K562 (cell line): Measurements from ENCODE around the gene SUMF1. TPM values are rescaled to one million over a fixed set of nuclear protein-coding genes. Genes with fewer than 3 reads are reported as not detected.
A peak's percentile ranks its signal among the peaks of the same experiment; 100 is the strongest.

Experiments
- ATAC-seq: fragments of 200-7000 bp; cut with Tn5 transposase; 3 replicates; pipeline ENCODE4 v1.9.1; 2020; ENCODE audit warnings: moderate library complexity
- BruUV-seq: library from RNA; stranded (reverse); fragments of 400-500 nt; replicated peaks from 2 replicates; lab custom pipeline; 2021; lab: Mats Ljungman, UMichigan
- CTCF ChIA-PET: fragments of 300-600 bp; formaldehyde crosslinking; extraction: SDS; loops from one replicate; lab custom pipeline; 2021; ENCODE audit warnings: low intra/inter-chr PET ratio; lab: Yijun Ruan, JAX
- POLR2A ChIA-PET: fragments of 300-600, 350-650 bp; sonication (Branson Sonifier 250); formaldehyde crosslinking; extraction: SDS; loops from one replicate; lab custom pipeline; 2021; ENCODE audit warnings: antibody characterized with exemption, inconsistent platforms; lab: Yijun Ruan, JAX
- DNase-seq, 4 experiments: peaks; one replicate each; pipeline versions ENCODE4 v3.0.0 to v3.0.0-alpha.2; 2011 to 2018; ENCODE audit warnings: low spot score in 3 of 4, mixed read lengths in 3 of 4; ENCODE audit errors: extremely low read depth in 1 of 4
- FAIRE-seq: peaks from 2 replicates; lab custom pipeline; 2011; peaks lifted over from hg19 to GRCh38; lab: Jason Lieb, UNC
- H2AFZ ChIP-seq: 2 replicates; pipeline ENCODE4 v1.6.0; 2011; ENCODE audit warnings: low read depth, low read length, control low read depth, inconsistent platforms
- H3K27ac ChIP-seq: fragments of 200-600 bp; 3 replicates; pipeline ENCODE4 v1.8.0; 2011; ENCODE audit warnings: low read depth, mild to moderate bottlenecking, control low read depth, inconsistent platforms, low read length, moderate library complexity, mixed read lengths; ENCODE audit errors: extremely low read depth
- H3K27me3 ChIP-seq, 2 experiments: fragments of 300-600 bp in 1 of 2; 2 replicates in 1 of 2; 3 replicates in 1 of 2; pipeline versions ENCODE4 v1.6.0 to v1.8.0; 2011; ENCODE audit warnings: inconsistent platforms in 2 of 2, low read length in 2 of 2, mild to moderate bottlenecking in 1 of 2, mixed read lengths in 1 of 2, moderate library complexity in 1 of 2; ENCODE audit not compliant: control insufficient read depth in 2 of 2, insufficient read depth in 2 of 2
- H3K36me3 ChIP-seq: fragments of 300-600 bp; 3 replicates; pipeline ENCODE4 v1.8.0; 2011; ENCODE audit warnings: mild to moderate bottlenecking, low read length, inconsistent platforms; ENCODE audit not compliant: control insufficient read depth, insufficient read depth
- H3K4me1 ChIP-seq, 2 experiments: fragments of 200-600 bp in 1 of 2; replicated peaks in 1 of 2; 2 replicates in 1 of 2; 3 replicates in 1 of 2; pipeline versions ENCODE4 v1.5.1 to v1.8.0; 2011; ENCODE audit warnings: inconsistent platforms in 2 of 2, low read length in 2 of 2, mild to moderate bottlenecking in 1 of 2, mixed read lengths in 1 of 2, moderate library complexity in 1 of 2; ENCODE audit not compliant: control insufficient read depth in 2 of 2, insufficient read depth in 2 of 2
- H3K4me2 ChIP-seq: 2 replicates; pipeline ENCODE4 v1.6.1; 2011; ENCODE audit warnings: low read length, control low read depth, inconsistent platforms, mixed read lengths; ENCODE audit not compliant: insufficient read depth
- H3K4me3 ChIP-seq: fragments of 200-600 bp; sonication (generic), shearing (Covaris generic); 2 replicates; pipeline ENCODE4 v1.5.1; 2016; ENCODE audit warnings: control low read depth, inconsistent platforms
- H3K79me2 ChIP-seq: fragments of 200-600 bp; 3 replicates; pipeline ENCODE4 v1.8.0; 2011; ENCODE audit warnings: low read length, inconsistent platforms; ENCODE audit not compliant: control insufficient read depth, insufficient read depth
- H3K9ac ChIP-seq, 2 experiments: 2 replicates each; pipeline versions ENCODE4 v1.6.0 to v1.6.1; 2011; ENCODE audit warnings: low read depth in 2 of 2, low read length in 2 of 2, control low read depth in 1 of 2, inconsistent platforms in 1 of 2, mild to moderate bottlenecking in 1 of 2, mixed read lengths in 1 of 2; ENCODE audit not compliant: insufficient read depth in 1 of 2
- H3K9me1 ChIP-seq: one replicate; pipeline ENCODE4 v1.6.0; 2011; ENCODE audit warnings: inconsistent platforms, mild to moderate bottlenecking, low read length, moderate library complexity; ENCODE audit not compliant: control insufficient read depth, insufficient read depth
- H3K9me3 ChIP-seq: replicated peaks from 2 replicates; pipeline ENCODE4 v1.5.1; 2011; ENCODE audit warnings: low read depth, low read length, inconsistent platforms; ENCODE audit not compliant: control insufficient read depth, insufficient read depth
- H4K20me1 ChIP-seq: replicated peaks from 2 replicates; pipeline ENCODE4 v1.6.1; 2011; ENCODE audit warnings: low read length, inconsistent platforms, mixed read lengths; ENCODE audit not compliant: control insufficient read depth, insufficient read depth
- CBFA2T3 ChIP-seq: fragments of 450-650 bp; IDR thresholded peaks from 2 replicates; pipeline ENCODE4 v1.6.1; 2017
- CBX5 ChIP-seq: IDR thresholded peaks from 2 replicates; pipeline ENCODE4 v1.6.1; 2014; ENCODE audit warnings: low read depth, borderline replicate concordance
- HNRNPUL1 ChIP-seq: fragments of 200-400 bp; formaldehyde crosslinking; IDR thresholded peaks from 2 replicates; pipeline ENCODE4 v1.6.1; 2017; ENCODE audit warnings: low read length
- MAZ ChIP-seq, 2 experiments: fragments of 450-650 bp in 1 of 2; sonication (generic) in 1 of 2; formaldehyde crosslinking; IDR thresholded peaks in 1 of 2; conservative IDR thresholded peaks in 1 of 2; 2 replicates each; pipeline versions ENCODE4 v1.4.0 to v1.5.0; 2020; ENCODE audit warnings: mild to moderate bottlenecking in 1 of 2, missing genetic modification reagents in 1 of 2
- MEF2D ChIP-seq: conservative IDR thresholded peaks from 2 replicates; pipeline ENCODE4 v1.6.1; 2016; ENCODE audit warnings: low read depth, missing genetic modification characterization, missing compliant biosample characterization
- NCOA6 ChIP-seq: fragments of 450-650 bp; IDR thresholded peaks from 2 replicates; pipeline ENCODE4 v1.6.1; 2017; ENCODE audit warnings: mild to moderate bottlenecking
- RUNX1 ChIP-seq: sonication (generic); IDR thresholded peaks from 2 replicates; pipeline ENCODE4 v1.6.1; 2016; ENCODE audit warnings: antibody characterized with exemption, low read depth
- SP2 ChIP-seq: IDR thresholded peaks from 2 replicates; pipeline ENCODE4 v1.6.1; 2011; ENCODE audit warnings: mild to moderate bottlenecking, low read depth, low read length, moderate library complexity; ENCODE audit not compliant: poor library complexity, severe bottlenecking; ENCODE audit errors: extremely low read depth
- TCF3 ChIP-seq: sonication (generic); formaldehyde crosslinking; IDR thresholded peaks from 2 replicates; pipeline ENCODE4 v1.4.0; 2020; ENCODE audit warnings: mild to moderate bottlenecking, missing genetic modification reagents
- ZNF143 ChIP-seq: sonication (generic); formaldehyde crosslinking; IDR thresholded peaks from 2 replicates; pipeline ENCODE4 v1.9.0; 2022; ENCODE audit warnings: mild to moderate bottlenecking, missing genetic modification reagents
- ZNF408 ChIP-seq: fragments of 250-450 bp; sonication (Bioruptor Pico); IDR thresholded peaks from 2 replicates; pipeline ENCODE4 v1.4.0; 2020; ENCODE audit warnings: low read depth, mild to moderate bottlenecking, moderate library complexity
- ZNF695 ChIP-seq: fragments of 450-650 bp; formaldehyde crosslinking; IDR thresholded peaks from 2 replicates; pipeline ENCODE4 v1.4.0; 2020; ENCODE audit warnings: mild to moderate bottlenecking, moderate library complexity
- ZNF77 ChIP-seq: fragments of 250-450 bp; sonication (Bioruptor Pico); IDR thresholded peaks from 2 replicates; pipeline ENCODE4 v1.5.0; 2020
- WGBS: fragments of 100-300 bp; shearing (Covaris generic); methylation state at CpG from one replicate; pipeline ENCODE4 v1.1.6; 2016; ENCODE audit warnings: low coverage, mixed read lengths; ENCODE audit not compliant: insufficient coverage; ENCODE audit errors: missing lambda C conversion rate; 5-methylcytosine and 5-hydroxymethylcytosine counted together
- in situ Hi-C: fragments of 300-500 bp; cut with MboI; formaldehyde crosslinking; loops from 4 replicates; pipeline ENCODE4 v1.15.0; 2018; ENCODE audit warnings: inconsistent platforms, mixed read lengths
- intact Hi-C: fragments of 100-400 bp; cut with micrococcal nuclease; formaldehyde crosslinking; loops from 2 replicates; pipeline ENCODE4 v1.14.2; 2022
- polyA plus RNA-seq, 8 experiments: library from polyadenylated mRNA; depleted of rRNA in 4 of 8; stranded (reverse) in 5 of 8; unstranded in 3 of 8; fragments of >200 nt; fragmentation: Nextera tagmentation in 2 of 8; fragmentation: Illumina TruSeq in 1 of 8; extraction: Ambion mirVana in 2 of 8; extraction: Trizol in 1 of 8; gene quantifications; 2 replicates each; pipeline versions ENCODE4 v1.2.1 to v1.2.3, GENCODE V29; 2011 to 2014; ENCODE audit warnings: inconsistent platforms in 1 of 8, missing spikeins in 1 of 8
- total RNA-seq, 7 experiments: library from RNA; depleted of rRNA in 6 of 7; stranded (reverse); fragments of >200 nt in 6 of 7; fragmentation: Illumina TruSeq in 2 of 7; extraction: Trizol in 2 of 7; gene quantifications; 2 replicates each; pipeline versions ENCODE4 v1.2.1 to v1.2.3, GENCODE V29; 2011 to 2021; ENCODE audit warnings: low replicate concordance in 1 of 7
- TF ChIP-seq, protein P1 (sequence below): sonication (generic); IDR thresholded peaks from 2 replicates; pipeline ENCODE4 v1.6.1; 2016
- TF ChIP-seq, protein P2 (sequence below): fragments of 250-450 bp; sonication (Bioruptor Pico); IDR thresholded peaks from 2 replicates; pipeline ENCODE4 v1.4.0; 2020
- TF ChIP-seq, protein P3 (sequence below): fragments of 250-450 bp; sonication (Bioruptor Pico); IDR thresholded peaks from 2 replicates; pipeline ENCODE4 v1.4.0; 2020; ENCODE audit warnings: mild to moderate bottlenecking, moderate library complexity
- TF ChIP-seq, protein P4 (sequence below): fragments of 450-650 bp; IDR thresholded peaks from 2 replicates; pipeline ENCODE4 v1.7.0; 2016; ENCODE audit warnings: borderline replicate concordance

The SUMF1 gene
- total and polyA plus RNA-seq, 9 of the 15 experiments (the other 6 are each of a cell fraction or from before 2014, with no cell fraction given), result 1.3 to 7.4 (median 4.2) TPM

DNA sequence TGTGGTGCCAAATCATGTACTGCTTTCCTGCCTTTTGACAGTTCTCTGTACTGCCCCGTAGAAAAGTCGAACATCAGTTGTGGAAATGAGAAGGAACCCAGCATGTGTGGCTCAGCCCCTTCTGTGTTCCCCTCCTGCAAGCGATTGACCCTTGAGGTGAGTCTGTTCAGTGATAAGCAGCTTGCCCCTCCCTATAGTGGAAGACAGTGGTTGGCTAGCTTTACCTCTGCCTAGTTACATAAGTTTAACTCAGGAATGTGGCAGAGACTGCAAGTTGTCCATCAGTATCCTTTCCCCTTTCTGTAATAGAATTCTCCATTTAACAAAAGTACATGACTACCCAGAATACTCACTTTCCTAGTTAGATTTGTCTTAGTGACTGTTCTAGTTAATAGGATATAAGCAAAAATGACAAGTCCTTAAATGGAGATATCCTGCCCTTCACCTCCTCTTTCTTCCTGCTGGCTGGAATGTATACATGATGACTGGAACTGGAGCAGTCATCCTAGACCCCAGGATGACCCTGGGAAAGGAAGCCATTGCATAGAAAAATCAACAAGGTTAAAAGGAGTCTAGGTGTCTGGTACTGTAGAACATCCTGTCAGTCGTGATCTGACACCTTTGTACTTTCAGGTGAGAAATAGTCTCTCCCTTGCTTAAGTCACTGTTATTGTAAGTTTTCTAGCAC, 153.3 kb downstream of the SUMF1 start:
- no peak overlapping the region for H3K4me3 ChIP-seq

More for the DNA sequence above, 153.3 kb downstream of the SUMF1 start:
- intact Hi-C loops (no loop called here), in situ Hi-C loops (no loop called here)
- 67% methylated on average over 4 of the region's 4 CpGs for WGBS
- FAIRE-seq (peak; percentile 11), DNase-seq (peak; percentile 50 to 75 (median 66)), ATAC-seq (peak; percentile 78)
- no peaks in the 10 kb centered on the region for H3K9me1 ChIP-seq
- H3K4me2 ChIP-seq, result no peak overlapping the region
- H2AFZ ChIP-seq, result no peak overlapping the region
- H3K27ac ChIP-seq, result no peak overlapping the region; the same call in 2 of the 3 replicates
- no peaks in the 10 kb centered on the region for H4K20me1 ChIP-seq
- ChIA-PET CTCF (no interaction called here), POLR2A (no interaction called here)
- no peaks in the 10 kb centered on the region for H3K9me3 ChIP-seq
- no peaks in the 10 kb centered on the region for H3K27me3 ChIP-seq
- TF ChIP-seq NCOA6 (no peak), RUNX1 (no peak), ZNF695 (CRISPR knock-in tag) (no peak), ZNF143 (CRISPR knock-in tag) (no peak), TCF3 (CRISPR knock-in tag) (peak; percentile 32; the same call in 1 of the 2 replicates), HNRNPUL1 (no peak), ZNF77 (CRISPR knock-in tag) (no peak), ZNF408 (CRISPR knock-in tag) (no peak), MEF2D (tag) (no peak), SP2 (no peak), CBFA2T3 (peak; percentile 21; the same call in 1 of the 2 replicates), CBX5 (no peak), MAZ (CRISPR knock-in tag; conservative IDR thresholded peaks at IDR 0.05 in 1 of 2, IDR thresholded peaks at IDR 0.05 in 1 of 2) (no peak)
- TF ChIP-seq, protein P1, sequence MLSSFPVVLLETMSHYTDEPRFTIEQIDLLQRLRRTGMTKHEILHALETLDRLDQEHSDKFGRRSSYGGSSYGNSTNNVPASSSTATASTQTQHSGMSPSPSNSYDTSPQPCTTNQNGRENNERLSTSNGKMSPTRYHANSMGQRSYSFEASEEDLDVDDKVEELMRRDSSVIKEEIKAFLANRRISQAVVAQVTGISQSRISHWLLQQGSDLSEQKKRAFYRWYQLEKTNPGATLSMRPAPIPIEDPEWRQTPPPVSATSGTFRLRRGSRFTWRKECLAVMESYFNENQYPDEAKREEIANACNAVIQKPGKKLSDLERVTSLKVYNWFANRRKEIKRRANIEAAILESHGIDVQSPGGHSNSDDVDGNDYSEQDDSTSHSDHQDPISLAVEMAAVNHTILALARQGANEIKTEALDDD, result peak; percentile 73
- TF ChIP-seq, protein P2, sequence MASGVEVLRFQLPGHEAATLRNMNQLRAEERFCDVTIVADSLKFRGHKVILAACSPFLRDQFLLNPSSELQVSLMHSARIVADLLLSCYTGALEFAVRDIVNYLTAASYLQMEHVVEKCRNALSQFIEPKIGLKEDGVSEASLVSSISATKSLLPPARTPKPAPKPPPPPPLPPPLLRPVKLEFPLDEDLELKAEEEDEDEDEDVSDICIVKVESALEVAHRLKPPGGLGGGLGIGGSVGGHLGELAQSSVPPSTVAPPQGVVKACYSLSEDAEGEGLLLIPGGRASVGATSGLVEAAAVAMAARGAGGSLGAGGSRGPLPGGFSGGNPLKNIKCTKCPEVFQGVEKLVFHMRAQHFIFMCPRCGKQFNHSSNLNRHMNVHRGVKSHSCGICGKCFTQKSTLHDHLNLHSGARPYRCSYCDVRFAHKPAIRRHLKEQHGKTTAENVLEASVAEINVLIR (CRISPR knock-in tag), result no peak
- TF ChIP-seq, protein P3, sequence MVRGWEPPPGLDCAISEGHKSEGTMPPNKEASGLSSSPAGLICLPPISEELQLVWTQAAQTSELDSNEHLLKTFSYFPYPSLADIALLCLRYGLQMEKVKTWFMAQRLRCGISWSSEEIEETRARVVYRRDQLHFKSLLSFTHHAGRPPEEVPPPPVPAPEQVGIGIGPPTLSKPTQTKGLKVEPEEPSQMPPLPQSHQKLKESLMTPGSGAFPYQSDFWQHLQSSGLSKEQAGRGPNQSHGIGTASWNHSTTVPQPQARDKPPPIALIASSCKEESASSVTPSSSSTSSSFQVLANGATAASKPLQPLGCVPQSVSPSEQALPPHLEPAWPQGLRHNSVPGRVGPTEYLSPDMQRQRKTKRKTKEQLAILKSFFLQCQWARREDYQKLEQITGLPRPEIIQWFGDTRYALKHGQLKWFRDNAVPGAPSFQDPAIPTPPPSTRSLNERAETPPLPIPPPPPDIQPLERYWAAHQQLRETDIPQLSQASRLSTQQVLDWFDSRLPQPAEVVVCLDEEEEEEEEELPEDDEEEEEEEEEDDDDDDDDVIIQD (CRISPR knock-in tag), result no peak
- TF ChIP-seq, protein P4, sequence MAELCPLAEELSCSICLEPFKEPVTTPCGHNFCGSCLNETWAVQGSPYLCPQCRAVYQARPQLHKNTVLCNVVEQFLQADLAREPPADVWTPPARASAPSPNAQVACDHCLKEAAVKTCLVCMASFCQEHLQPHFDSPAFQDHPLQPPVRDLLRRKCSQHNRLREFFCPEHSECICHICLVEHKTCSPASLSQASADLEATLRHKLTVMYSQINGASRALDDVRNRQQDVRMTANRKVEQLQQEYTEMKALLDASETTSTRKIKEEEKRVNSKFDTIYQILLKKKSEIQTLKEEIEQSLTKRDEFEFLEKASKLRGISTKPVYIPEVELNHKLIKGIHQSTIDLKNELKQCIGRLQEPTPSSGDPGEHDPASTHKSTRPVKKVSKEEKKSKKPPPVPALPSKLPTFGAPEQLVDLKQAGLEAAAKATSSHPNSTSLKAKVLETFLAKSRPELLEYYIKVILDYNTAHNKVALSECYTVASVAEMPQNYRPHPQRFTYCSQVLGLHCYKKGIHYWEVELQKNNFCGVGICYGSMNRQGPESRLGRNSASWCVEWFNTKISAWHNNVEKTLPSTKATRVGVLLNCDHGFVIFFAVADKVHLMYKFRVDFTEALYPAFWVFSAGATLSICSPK, result no peak
- H3K9ac ChIP-seq, result no peak overlapping the region
- BruUV-seq, result no TSS peak
- peaks cover 3 to 7% of the 10 kb centered on the region in 2 experiments; a peak in 2 of 5 replicates for H3K4me1 ChIP-seq
- peaks cover 32% of the 10 kb centered on the region for H3K36me3 ChIP-seq
- H3K79me2 ChIP-seq, result no peaks in the 10 kb centered on the region
